Pancreas (tissue), 10 donors: Measurements from ENCODE around the gene OR5B21. TPM values are rescaled to one million over a fixed set of nuclear protein-coding genes. Genes with fewer than 3 reads are reported as not detected.

Source experiments
- ATAC-seq, 4 donors: fragments of 200-7000 bp; cut with Tn5 transposase; one replicate each; pipeline versions ENCODE4 v1.8.0 to v1.9.1; 2020; ENCODE audit warnings: mild to moderate bottlenecking in 4 of 4, moderate library complexity in 4 of 4
- DNase-seq, 6 donors: peaks; one replicate each; pipeline ENCODE4 v3.0.0-alpha.2; 2020
- FAIRE-seq: peaks from 2 replicates; lab custom pipeline; 2012; peaks lifted over from hg19 to GRCh38; lab: Jason Lieb, UNC
- H3K27ac ChIP-seq, 4 donors: fragments of 200-600 bp; sonication (generic); 1 replicate in 3 of 4; 2 replicates in 1 of 4; pipeline versions ENCODE4 v1.5.0 to v1.8.0; 2020
- H3K27me3 ChIP-seq, 4 donors: fragments of 200-600 bp; one replicate each; pipeline ENCODE4 v1.8.0; 2021
- H3K36me3 ChIP-seq, 3 donors: fragments of 200-600 bp; sonication (generic) in 1 of 3; one replicate each; pipeline versions ENCODE4 v1.5.0 to v1.8.0; 2020 to 2021
- H3K4me1 ChIP-seq, 3 donors: fragments of 200-600 bp; one replicate each; pipeline ENCODE4 v1.8.0; 2021
- H3K4me3 ChIP-seq, 4 donors: fragments of 200-600 bp; sonication (generic) in 2 of 4; one replicate each; pipeline versions ENCODE4 v1.5.0 to v1.8.0; 2020 to 2021
- H3K9me3 ChIP-seq, 4 donors: fragments of 200-600 bp; one replicate each; pipeline ENCODE4 v1.8.0; 2021
- WGBS, 2 donors: extraction: QIAGEN DNeasy Blood & Tissue Kit; methylation state at CpG; one replicate each; pipeline ENCODE4 v1.1.7; 2013; 5-methylcytosine and 5-hydroxymethylcytosine counted together
- intact Hi-C, 3 donors: fragments of 100-400 bp; cut with DNase I; formaldehyde crosslinking; loops; one replicate each; pipeline versions ENCODE4 v1.11.1 to v1.14.2; 2022
- polyA plus RNA-seq, 2 donors: library from polyadenylated mRNA; stranded (reverse); fragments of 200-250 nt; gene quantifications; one replicate each; pipeline ENCODE4 v1.2.3, GENCODE V29; 2013
- total RNA-seq, 6 donors: library from RNA; stranded (reverse); fragmentation: NEBNext Ultra II Directional in 4 of 6; extraction: Animal tissue kit (Norgen Biotek cat#: 25700) in 4 of 6; gene quantifications; one replicate each; pipeline versions ENCODE4 v1.2.1 to v1.2.4, GENCODE V29; 2021 to 2023
- TF ChIP-seq, protein P1 (sequence below), 4 donors: fragments of 200-600 bp; sonication (generic) in 3 of 4; IDR thresholded peaks; one replicate each; pipeline versions ENCODE4 v1.5.0 to v1.8.0; 2021; ENCODE audit warnings: antibody characterized with exemption in 4 of 4
- donor health status: healthy with polysubstance abuse.
- donor health status: DM: no; HTN: no; CAD: no; lungs with moderate emphysema.
- donor health status: DM: no; HTN: no; CAD: no.
- donor health status: control.
- donor health status: control.
- donor health status: Bipolar disorder and iron deficiency.
- donor health status: DM: yes; HTN: yes; CAD: no.
- donor health status: DM: no; HTN: no; CAD: no.
- donor health status: DM: no; HTN: no; CAD: no.
- donor health status: DM: yes; HTN: yes; CAD: no.

Gene OR5B21
- total and polyA plus RNA-seq, 8 donors = not detected

- Histone ChIP-seq H3K27ac (no peak overlapping the region), H3K4me1 (no peaks in the 10 kb centered on the region), H3K27me3 (no peaks in the 10 kb centered on the region), H3K36me3 (no peaks in the 10 kb centered on the region), H3K9me3 (no peaks in the 10 kb centered on the region), H3K4me3 (no peak overlapping the region)
- TF ChIP-seq, protein P1, sequence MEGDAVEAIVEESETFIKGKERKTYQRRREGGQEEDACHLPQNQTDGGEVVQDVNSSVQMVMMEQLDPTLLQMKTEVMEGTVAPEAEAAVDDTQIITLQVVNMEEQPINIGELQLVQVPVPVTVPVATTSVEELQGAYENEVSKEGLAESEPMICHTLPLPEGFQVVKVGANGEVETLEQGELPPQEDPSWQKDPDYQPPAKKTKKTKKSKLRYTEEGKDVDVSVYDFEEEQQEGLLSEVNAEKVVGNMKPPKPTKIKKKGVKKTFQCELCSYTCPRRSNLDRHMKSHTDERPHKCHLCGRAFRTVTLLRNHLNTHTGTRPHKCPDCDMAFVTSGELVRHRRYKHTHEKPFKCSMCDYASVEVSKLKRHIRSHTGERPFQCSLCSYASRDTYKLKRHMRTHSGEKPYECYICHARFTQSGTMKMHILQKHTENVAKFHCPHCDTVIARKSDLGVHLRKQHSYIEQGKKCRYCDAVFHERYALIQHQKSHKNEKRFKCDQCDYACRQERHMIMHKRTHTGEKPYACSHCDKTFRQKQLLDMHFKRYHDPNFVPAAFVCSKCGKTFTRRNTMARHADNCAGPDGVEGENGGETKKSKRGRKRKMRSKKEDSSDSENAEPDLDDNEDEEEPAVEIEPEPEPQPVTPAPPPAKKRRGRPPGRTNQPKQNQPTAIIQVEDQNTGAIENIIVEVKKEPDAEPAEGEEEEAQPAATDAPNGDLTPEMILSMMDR (IDR thresholded peaks at IDR 0.05) = no peak
- DNase-seq = no peak
- no peak for ATAC-seq
- WGBS, 2 donors = 38 to 40% methylated on average over 2 of the region's 2 CpGs
- intact Hi-C loops = no loop called here
- FAIRE-seq = no peak
Measured at GRCh38 chr11:58498464-58498863, 9.4 kb downstream of the OR5B21 start.

DNA sequence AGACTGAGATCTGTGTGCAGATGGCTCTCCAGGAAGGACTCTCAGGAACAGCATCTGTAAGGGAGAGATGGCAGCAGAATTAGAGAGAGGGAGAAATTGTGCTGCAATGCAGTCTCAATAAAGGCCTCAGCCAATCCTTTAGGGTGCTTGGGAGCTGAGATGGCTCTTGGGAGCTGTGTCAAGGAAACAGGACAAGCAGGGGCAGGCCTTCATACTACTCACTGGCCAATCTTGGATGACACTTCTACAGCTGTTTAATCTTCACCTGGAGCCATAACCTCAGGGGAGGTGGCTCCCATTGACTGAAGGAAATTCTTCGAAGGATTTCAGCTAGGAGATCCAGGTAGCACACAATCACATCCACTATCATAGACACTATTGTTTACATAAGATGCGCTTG, 10.0 kb downstream of the OR5B21 start:
- no peak for FAIRE-seq
- no peak overlapping the region for H3K27ac ChIP-seq
- TF ChIP-seq, protein P1 (IDR thresholded peaks at IDR 0.05) = no peak
- H3K9me3 ChIP-seq = no peaks in the 10 kb centered on the region
- no peaks in the 10 kb centered on the region for H3K27me3 ChIP-seq
- no peaks in the 10 kb centered on the region for H3K4me1 ChIP-seq
- no peaks in the 10 kb centered on the region for H3K36me3 ChIP-seq
- H3K4me3 ChIP-seq = no peak overlapping the region
- 75 to 86% methylated on average over 2 of the region's 2 CpGs for WGBS, 2 donors
- ATAC-seq = no peak
- intact Hi-C loops = no loop called here
- DNase-seq = no peak

- DNase-seq (no peak), ATAC-seq (no peak), FAIRE-seq (no peak)
- intact Hi-C loops = no loop called here
- Histone ChIP-seq H3K27ac (no peak overlapping the region), H3K9me3 (no peaks in the 10 kb centered on the region), H3K27me3 (no peaks in the 10 kb centered on the region), H3K36me3 (no peaks in the 10 kb centered on the region), H3K4me1 (no peaks in the 10 kb centered on the region), H3K4me3 (no peak overlapping the region)
- TF ChIP-seq, protein P1 (IDR thresholded peaks at IDR 0.05) = no peak
- WGBS, 2 donors = 54 to 61% methylated on average over 2 of the region's 2 CpGs
Measured at GRCh38 chr11:58495906-58496305, 12.0 kb downstream of the OR5B21 start.

- Histone ChIP-seq H3K4me3 (no peak overlapping the region), H3K9me3 (no peaks in the 10 kb centered on the region), H3K4me1 (no peaks in the 10 kb centered on the region), H3K27ac (no peak overlapping the region), H3K36me3 (no peaks in the 10 kb centered on the region), H3K27me3 (no peaks in the 10 kb centered on the region)
- no peak for FAIRE-seq
- TF ChIP-seq, protein P1 (IDR thresholded peaks at IDR 0.05) = no peak
- intact Hi-C loops = no loop called here
- no peak for DNase-seq
- ATAC-seq = no peak
Measured at GRCh38 chr11:58494101-58494500, 13.8 kb downstream of the OR5B21 start.

GRCh38 chr11:58493676-58494075, 14.2 kb downstream of the OR5B21 start:
- H3K4me3 ChIP-seq = no peak overlapping the region
- DNase-seq (no peak), ATAC-seq (no peak), FAIRE-seq (no peak)
- no peaks in the 10 kb centered on the region for H3K27me3 ChIP-seq
- H3K27ac ChIP-seq = no peak overlapping the region
- H3K4me1 ChIP-seq = no peaks in the 10 kb centered on the region
- no peaks in the 10 kb centered on the region for H3K36me3 ChIP-seq
- intact Hi-C loops = no loop called here
- no peaks in the 10 kb centered on the region for H3K9me3 ChIP-seq
- TF ChIP-seq, protein P1 (IDR thresholded peaks at IDR 0.05) = no peak
- 76 to 81% methylated on average over 2 of the region's 2 CpGs for WGBS, 2 donors
